ENCODE data around the gene PLEKHF1.

The PLEKHF1 gene

GRCh38 chr19:29690842-29691241, 25.6 kb downstream of the PLEKHF1 start:
- H2BK15ac ChIP-seq (replicated peaks; ENCODE audit: low read depth), result no peak overlapping the region
- no peaks in the 10 kb centered on the region for H3K4me1 ChIP-seq (ENCODE audit: control insufficient read depth, low read depth, low read length)
- H3K36me3 ChIP-seq (ENCODE audit: control insufficient read depth, insufficient read depth, low read length), result no peaks in the 10 kb centered on the region
- peak overlapping the region; percentile 70 for H3K4ac ChIP-seq (ENCODE audit: low read depth, low read length)
- no peaks in the 10 kb centered on the region for H3K79me2 ChIP-seq (ENCODE audit: control insufficient read depth, insufficient read depth, low read length)
- no peaks in the 10 kb centered on the region for H3K79me1 ChIP-seq (ENCODE audit: low read length)
- H3K23ac ChIP-seq (ENCODE audit: low read length), result peak overlapping the region; percentile 56
- no peak overlapping the region for H4K5ac ChIP-seq (ENCODE audit: low read length)
- H3K18ac ChIP-seq (ENCODE audit: low read length), result no peak overlapping the region
- H2BK5ac ChIP-seq (ENCODE audit: low read length), result peak overlapping the region; percentile 65
- H3K27ac ChIP-seq (ENCODE audit: low read depth, low read length), result no peak overlapping the region
- no peak overlapping the region for H2AK5ac ChIP-seq (ENCODE audit: low read length)
- H3K4me2 ChIP-seq (ENCODE audit: low read length), result no peak overlapping the region
- H4K8ac ChIP-seq (ENCODE audit: low read depth, low read length), result no peak overlapping the region
- no peak overlapping the region for H3K4me3 ChIP-seq (ENCODE audit: low read length)
- peak overlapping the region; percentile 65 for H3K56ac ChIP-seq (ENCODE audit: low read length)
- WGBS (ENCODE audit: extremely low coverage, insufficient coverage, low lambda C conversion rate), result no CpG with 5 or more reads among the region's 2 CpGs
- no peaks in the 10 kb centered on the region for H3K27me3 ChIP-seq (ENCODE audit: insufficient read depth, low read length, poor library complexity)
- H3K9ac ChIP-seq (ENCODE audit: low read length), result no peak overlapping the region
- peak; percentile 85 for DNase-seq
- H2BK120ac ChIP-seq (ENCODE audit: low read depth, low read length), result no peak overlapping the region

- WGBS (ENCODE audit: extremely low coverage, insufficient coverage, low lambda C conversion rate), result no CpG with 5 or more reads among the region's 5 CpGs
Measured at GRCh38 chr19:29694161-29694560, 28.9 kb downstream of the PLEKHF1 start.

GRCh38 chr19:29694669-29695627, 29.7 kb downstream of the PLEKHF1 start:
- Histone ChIP-seq H3K4me1 (ENCODE audit: control insufficient read depth, low read depth, low read length) (no peaks in the 10 kb centered on the region), H3K18ac (ENCODE audit: low read length) (no peak overlapping the region), H3K4me2 (ENCODE audit: low read length) (no peak overlapping the region), H3K4ac (ENCODE audit: low read depth, low read length) (no peak overlapping the region), H3K79me1 (ENCODE audit: low read length) (no peaks in the 10 kb centered on the region), H2AK5ac (ENCODE audit: low read length) (no peak overlapping the region), H4K5ac (ENCODE audit: low read length) (no peak overlapping the region), H4K8ac (ENCODE audit: low read depth, low read length) (no peak overlapping the region), H2BK120ac (ENCODE audit: low read depth, low read length) (no peak overlapping the region), H2BK15ac (replicated peaks; ENCODE audit: low read depth) (no peak overlapping the region), H3K4me3 (ENCODE audit: low read length) (no peak overlapping the region), H3K27me3 (ENCODE audit: insufficient read depth, low read length, poor library complexity) (no peaks in the 10 kb centered on the region), H3K36me3 (ENCODE audit: control insufficient read depth, insufficient read depth, low read length) (no peaks in the 10 kb centered on the region), H3K23ac (ENCODE audit: low read length) (no peak overlapping the region), H3K79me2 (ENCODE audit: control insufficient read depth, insufficient read depth, low read length) (no peaks in the 10 kb centered on the region), H2BK5ac (ENCODE audit: low read length) (no peak overlapping the region), H3K27ac (ENCODE audit: low read depth, low read length) (no peak overlapping the region), H3K9ac (ENCODE audit: low read length) (no peak overlapping the region), H3K56ac (ENCODE audit: low read length) (no peak overlapping the region)
- DNase-seq, result peak; percentile 78
- WGBS (ENCODE audit: extremely low coverage, insufficient coverage, low lambda C conversion rate), result no CpG with 5 or more reads among the region's 19 CpGs

More at GRCh38 chr19:29694161-29694560, 28.9 kb downstream of the PLEKHF1 start:
- Histone ChIP-seq H3K4ac (ENCODE audit: low read depth, low read length) (no peak overlapping the region), H3K36me3 (ENCODE audit: control insufficient read depth, insufficient read depth, low read length) (no peaks in the 10 kb centered on the region), H2BK15ac (replicated peaks; ENCODE audit: low read depth) (no peak overlapping the region), H3K18ac (ENCODE audit: low read length) (no peak overlapping the region), H3K27me3 (ENCODE audit: insufficient read depth, low read length, poor library complexity) (no peaks in the 10 kb centered on the region), H3K56ac (ENCODE audit: low read length) (no peak overlapping the region), H2AK5ac (ENCODE audit: low read length) (no peak overlapping the region), H3K4me1 (ENCODE audit: control insufficient read depth, low read depth, low read length) (no peaks in the 10 kb centered on the region), H2BK120ac (ENCODE audit: low read depth, low read length) (no peak overlapping the region), H2BK5ac (ENCODE audit: low read length) (no peak overlapping the region), H4K8ac (ENCODE audit: low read depth, low read length) (no peak overlapping the region), H3K4me3 (ENCODE audit: low read length) (no peak overlapping the region), H3K23ac (ENCODE audit: low read length) (no peak overlapping the region), H3K79me1 (ENCODE audit: low read length) (no peaks in the 10 kb centered on the region), H3K9ac (ENCODE audit: low read length) (no peak overlapping the region), H3K4me2 (ENCODE audit: low read length) (no peak overlapping the region), H3K79me2 (ENCODE audit: control insufficient read depth, insufficient read depth, low read length) (no peaks in the 10 kb centered on the region), H4K5ac (ENCODE audit: low read length) (no peak overlapping the region), H3K27ac (ENCODE audit: low read depth, low read length) (no peak overlapping the region)
- no peak for DNase-seq

- Histone ChIP-seq H3K18ac (ENCODE audit: low read length) (no peak overlapping the region), H2AK5ac (ENCODE audit: low read length) (no peak overlapping the region), H3K36me3 (ENCODE audit: control insufficient read depth, insufficient read depth, low read length) (no peaks in the 10 kb centered on the region), H3K79me1 (ENCODE audit: low read length) (no peaks in the 10 kb centered on the region), H3K4ac (ENCODE audit: low read depth, low read length) (no peak overlapping the region), H3K4me2 (ENCODE audit: low read length) (no peak overlapping the region), H4K5ac (ENCODE audit: low read length) (no peak overlapping the region), H3K27me3 (ENCODE audit: insufficient read depth, low read length, poor library complexity) (no peaks in the 10 kb centered on the region), H3K79me2 (ENCODE audit: control insufficient read depth, insufficient read depth, low read length) (no peaks in the 10 kb centered on the region), H3K56ac (ENCODE audit: low read length) (no peak overlapping the region), H3K23ac (ENCODE audit: low read length) (no peak overlapping the region), H2BK120ac (ENCODE audit: low read depth, low read length) (no peak overlapping the region), H3K9ac (ENCODE audit: low read length) (no peak overlapping the region), H3K4me3 (ENCODE audit: low read length) (no peak overlapping the region), H2BK5ac (ENCODE audit: low read length) (no peak overlapping the region), H4K8ac (ENCODE audit: low read depth, low read length) (no peak overlapping the region), H3K4me1 (ENCODE audit: control insufficient read depth, low read depth, low read length) (no peaks in the 10 kb centered on the region), H3K27ac (ENCODE audit: low read depth, low read length) (no peak overlapping the region), H2BK15ac (replicated peaks; ENCODE audit: low read depth) (no peak overlapping the region)
- no CpG with 5 or more reads among the region's 6 CpGs for WGBS (ENCODE audit: extremely low coverage, insufficient coverage, low lambda C conversion rate)
- no peak for DNase-seq
Measured at GRCh38 chr19:29695765-29696564, 30.7 kb downstream of the PLEKHF1 start.

- WGBS (ENCODE audit: extremely low coverage, insufficient coverage, low lambda C conversion rate), result no CpG with 5 or more reads among the region's 2 CpGs
- Histone ChIP-seq H2BK120ac (ENCODE audit: low read depth, low read length) (no peak overlapping the region), H3K27ac (ENCODE audit: low read depth, low read length) (no peak overlapping the region), H3K79me2 (ENCODE audit: control insufficient read depth, insufficient read depth, low read length) (no peaks in the 10 kb centered on the region), H2BK15ac (replicated peaks; ENCODE audit: low read depth) (no peak overlapping the region), H3K4me3 (ENCODE audit: low read length) (no peak overlapping the region), H3K9ac (ENCODE audit: low read length) (no peak overlapping the region), H3K4ac (ENCODE audit: low read depth, low read length) (no peak overlapping the region), H3K27me3 (ENCODE audit: insufficient read depth, low read length, poor library complexity) (no peaks in the 10 kb centered on the region), H3K36me3 (ENCODE audit: control insufficient read depth, insufficient read depth, low read length) (no peaks in the 10 kb centered on the region), H3K18ac (ENCODE audit: low read length) (no peak overlapping the region), H2BK5ac (ENCODE audit: low read length) (no peak overlapping the region), H3K56ac (ENCODE audit: low read length) (no peak overlapping the region), H4K5ac (ENCODE audit: low read length) (no peak overlapping the region), H3K4me1 (ENCODE audit: control insufficient read depth, low read depth, low read length) (no peaks in the 10 kb centered on the region), H3K23ac (ENCODE audit: low read length) (no peak overlapping the region), H4K8ac (ENCODE audit: low read depth, low read length) (no peak overlapping the region), H3K4me2 (ENCODE audit: low read length) (no peak overlapping the region), H3K79me1 (ENCODE audit: low read length) (no peaks in the 10 kb centered on the region), H2AK5ac (ENCODE audit: low read length) (no peak overlapping the region)
- DNase-seq, result no peak
Measured at GRCh38 chr19:29696565-29696846, 31.2 kb downstream of the PLEKHF1 start.

Measured in mesendoderm (in vitro differentiated cells).